ENCODE measurements around the gene SPARC. TPM values are rescaled to one million over a fixed set of nuclear protein-coding genes. Genes with fewer than 3 reads are reported as not detected.

Gene SPARC
- total RNA-seq, 1 donor: 1,011 TPM

DNA sequence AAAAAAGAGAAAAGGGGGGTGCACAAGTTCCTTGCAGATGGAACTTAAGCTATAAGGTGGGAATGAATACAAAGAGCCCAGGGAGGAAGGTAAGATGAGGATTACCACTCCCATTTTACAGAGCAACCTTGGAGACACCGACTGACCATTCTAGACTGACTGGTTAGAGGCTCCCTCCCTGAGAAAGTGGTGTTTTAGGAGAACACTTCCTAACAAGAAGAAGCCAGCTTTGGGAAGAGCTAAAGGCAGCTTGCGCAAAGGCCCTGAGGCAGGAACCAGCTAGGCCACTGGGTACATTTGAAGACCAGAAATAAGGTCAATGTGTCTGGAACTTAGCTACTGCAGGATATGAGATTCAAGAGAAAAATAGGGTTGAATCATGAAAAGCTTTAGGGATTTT is 38.6 kb downstream of the SPARC start:
- DNase-seq (ENCODE audit: low read depth): no peak
- no peak overlapping the region for H3K4me3 ChIP-seq (ENCODE audit: low read depth, low read length)
- TF ChIP-seq, protein P1, sequence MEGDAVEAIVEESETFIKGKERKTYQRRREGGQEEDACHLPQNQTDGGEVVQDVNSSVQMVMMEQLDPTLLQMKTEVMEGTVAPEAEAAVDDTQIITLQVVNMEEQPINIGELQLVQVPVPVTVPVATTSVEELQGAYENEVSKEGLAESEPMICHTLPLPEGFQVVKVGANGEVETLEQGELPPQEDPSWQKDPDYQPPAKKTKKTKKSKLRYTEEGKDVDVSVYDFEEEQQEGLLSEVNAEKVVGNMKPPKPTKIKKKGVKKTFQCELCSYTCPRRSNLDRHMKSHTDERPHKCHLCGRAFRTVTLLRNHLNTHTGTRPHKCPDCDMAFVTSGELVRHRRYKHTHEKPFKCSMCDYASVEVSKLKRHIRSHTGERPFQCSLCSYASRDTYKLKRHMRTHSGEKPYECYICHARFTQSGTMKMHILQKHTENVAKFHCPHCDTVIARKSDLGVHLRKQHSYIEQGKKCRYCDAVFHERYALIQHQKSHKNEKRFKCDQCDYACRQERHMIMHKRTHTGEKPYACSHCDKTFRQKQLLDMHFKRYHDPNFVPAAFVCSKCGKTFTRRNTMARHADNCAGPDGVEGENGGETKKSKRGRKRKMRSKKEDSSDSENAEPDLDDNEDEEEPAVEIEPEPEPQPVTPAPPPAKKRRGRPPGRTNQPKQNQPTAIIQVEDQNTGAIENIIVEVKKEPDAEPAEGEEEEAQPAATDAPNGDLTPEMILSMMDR (IDR thresholded peaks at IDR 0.05; ENCODE audit: insufficient read depth, low read length): no peak

DNA sequence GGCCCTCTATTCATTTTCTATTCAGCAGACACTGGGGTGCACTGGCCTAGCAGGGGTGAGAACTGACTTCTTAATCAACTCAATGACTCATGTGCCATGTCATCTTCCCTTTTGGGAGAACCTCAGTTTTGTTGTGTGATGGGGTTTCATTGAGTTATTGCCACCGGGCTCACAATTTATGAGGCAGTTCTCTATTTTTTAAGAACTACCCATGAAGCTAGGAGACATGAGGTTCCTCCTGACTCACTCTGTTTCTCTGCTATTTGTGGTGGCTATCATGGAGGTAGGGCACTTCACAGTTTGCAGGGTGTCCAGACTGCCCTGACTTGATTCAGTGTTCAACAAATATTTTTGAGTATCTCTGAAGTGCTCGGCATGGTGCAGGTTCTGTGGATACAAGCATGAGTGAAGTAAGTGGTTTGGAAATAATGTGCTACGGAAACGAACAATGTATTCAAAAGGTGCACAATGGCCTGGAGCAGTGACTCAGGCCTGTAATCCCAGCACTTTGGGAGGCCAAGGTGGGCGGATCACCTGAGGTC is 39.3 kb downstream of the SPARC start:
- H3K4me3 ChIP-seq (ENCODE audit: low read depth, low read length): no peak overlapping the region
- TF ChIP-seq, protein P1 (IDR thresholded peaks at IDR 0.05; ENCODE audit: insufficient read depth, low read length): no peak
- no peak for DNase-seq (ENCODE audit: low read depth)

DNA sequence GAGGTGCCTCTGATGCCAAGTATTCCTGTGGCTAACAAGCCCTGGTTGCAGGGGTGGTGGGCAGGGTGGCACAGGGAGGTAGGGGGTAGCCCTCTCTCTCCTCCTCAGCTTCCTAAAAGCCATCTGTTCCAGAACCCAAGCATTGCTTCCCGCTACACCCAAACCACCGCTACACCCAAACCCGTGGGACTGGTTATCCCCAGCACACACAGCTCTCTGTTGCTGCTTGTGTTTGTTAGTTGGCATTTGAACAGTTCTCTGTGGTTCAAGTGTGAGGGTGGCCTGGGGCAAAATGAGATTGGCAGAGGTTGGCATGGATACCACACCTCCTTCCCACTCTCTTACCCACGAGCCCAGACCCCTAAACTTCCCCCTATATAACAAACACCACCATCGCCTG is 40.4 kb downstream of the SPARC start:
- H3K4me3 ChIP-seq (ENCODE audit: low read depth, low read length): no peak overlapping the region
- DNase-seq (ENCODE audit: low read depth): no peak
- TF ChIP-seq, protein P1 (IDR thresholded peaks at IDR 0.05; ENCODE audit: insufficient read depth, low read length): no peak

DNA sequence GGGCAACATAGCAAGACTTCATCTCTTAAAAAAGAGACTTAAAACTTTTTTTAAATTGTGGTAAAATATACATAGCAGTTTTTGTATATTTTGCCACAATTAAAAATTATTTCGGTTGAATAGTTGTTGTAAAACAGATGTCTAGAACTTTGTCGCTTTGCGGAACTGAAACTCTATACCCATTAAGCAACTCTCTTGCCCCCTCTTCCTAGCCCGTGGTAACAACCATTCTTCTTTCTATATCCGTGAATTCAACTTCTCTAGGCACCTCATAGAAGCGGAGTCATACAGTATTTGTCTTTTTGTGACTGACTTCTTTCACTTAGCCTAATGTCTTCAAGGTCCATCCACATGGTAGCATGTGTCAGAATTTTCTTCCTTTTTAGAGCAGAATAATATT is 43.3 kb downstream of the SPARC start:
- no peak overlapping the region for H3K4me3 ChIP-seq (ENCODE audit: low read depth, low read length)
- no peak for DNase-seq (ENCODE audit: low read depth)
- TF ChIP-seq, protein P1 (IDR thresholded peaks at IDR 0.05; ENCODE audit: insufficient read depth, low read length): no peak

DNA sequence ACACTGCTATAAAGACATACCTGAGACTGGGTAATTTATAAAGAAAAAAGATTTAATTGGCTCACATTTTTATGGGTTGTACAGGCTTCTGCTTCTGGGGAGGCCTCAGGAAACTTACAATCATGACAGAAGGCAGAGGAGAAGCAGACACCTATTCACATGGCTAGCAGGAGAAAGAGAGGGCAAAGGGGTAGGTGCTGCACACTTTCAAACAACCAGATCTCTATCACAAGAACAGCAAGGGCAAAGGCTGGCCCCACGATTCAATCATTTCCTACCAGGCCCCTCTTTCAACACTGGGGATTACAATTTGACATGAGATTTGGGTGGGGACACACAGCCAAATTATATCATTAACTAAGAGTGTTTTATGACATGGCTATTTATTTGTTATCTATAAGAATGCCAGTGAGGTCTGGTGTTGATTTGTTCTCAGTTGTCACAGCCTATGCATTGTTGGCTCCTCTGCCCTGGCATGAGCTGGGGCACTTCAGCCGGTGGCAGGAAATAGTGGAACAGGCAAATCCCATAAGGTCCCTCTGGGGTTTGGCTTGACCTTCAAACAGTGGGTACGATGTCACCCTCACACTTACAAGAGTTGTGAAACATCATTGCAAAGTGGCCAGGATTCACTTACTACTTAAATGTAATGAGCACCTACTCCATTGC is 44.1 kb downstream of the SPARC start:
- no peak for DNase-seq (ENCODE audit: low read depth)
- no peak overlapping the region for H3K4me3 ChIP-seq (ENCODE audit: low read depth, low read length)
- TF ChIP-seq, protein P1 (IDR thresholded peaks at IDR 0.05; ENCODE audit: insufficient read depth, low read length): no peak

DNA sequence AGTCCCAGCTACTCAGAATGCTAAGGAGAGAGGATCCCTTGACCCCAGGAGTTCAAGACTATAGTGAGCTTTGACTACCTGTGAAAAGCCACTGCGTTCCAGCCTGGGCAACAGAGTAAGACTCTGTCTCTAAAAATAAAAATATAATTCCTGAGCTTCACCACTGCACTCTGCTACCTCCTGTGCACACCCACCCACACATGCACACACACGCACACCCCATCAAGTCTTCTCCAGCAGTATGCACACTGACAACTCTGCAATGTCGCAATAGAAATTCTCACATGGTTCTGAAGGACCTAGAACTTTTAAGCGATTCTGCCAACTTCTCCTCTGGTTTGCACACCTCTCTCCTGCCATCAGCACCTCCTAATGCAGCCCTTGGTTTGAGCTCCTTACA is 48.1 kb downstream of the SPARC start:
- H3K4me3 ChIP-seq (ENCODE audit: low read depth, low read length): no peak overlapping the region
- TF ChIP-seq, protein P1 (IDR thresholded peaks at IDR 0.05; ENCODE audit: insufficient read depth, low read length): no peak
- DNase-seq (ENCODE audit: low read depth): no peak

DNA sequence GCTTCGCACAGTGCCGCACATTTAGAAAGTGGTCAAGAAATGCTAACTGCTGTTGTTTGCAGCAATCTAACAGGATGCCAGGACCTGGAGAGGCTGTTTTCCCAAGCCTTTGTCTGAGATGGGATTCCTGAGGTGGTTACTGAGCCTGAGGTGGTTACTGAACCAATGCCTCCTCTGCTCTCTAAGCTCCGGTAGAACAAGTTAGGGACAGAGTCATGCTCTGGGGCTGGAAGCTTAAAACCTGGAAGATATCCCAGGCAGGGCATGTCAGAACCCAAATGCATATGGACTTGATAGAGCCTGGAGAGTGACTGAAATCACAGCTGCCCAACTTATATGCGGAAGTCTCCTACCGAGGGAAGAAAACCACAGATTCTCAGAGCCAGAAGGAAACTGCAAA is 49.0 kb downstream of the SPARC start:
- no peak overlapping the region for H3K4me3 ChIP-seq (ENCODE audit: low read depth, low read length)
- TF ChIP-seq, protein P1 (IDR thresholded peaks at IDR 0.05; ENCODE audit: insufficient read depth, low read length): no peak
- DNase-seq (ENCODE audit: low read depth): no peak
